ENCODE measurements around the gene RUVBL2.

The RUVBL2 gene

GRCh38 chr19:48959341-48960239 is 34.1 kb upstream of the RUVBL2 start:
- TF ChIP-seq GATA3 (IDR thresholded peaks at IDR 0.05; ENCODE audit: low read depth, low read length) (no peak), GATA2 (IDR thresholded peaks at IDR 0.05; ENCODE audit: low read depth, low read length) (no peak)

GRCh38 chr19:48961051-48961649 is 32.5 kb upstream of the RUVBL2 start:
- no peak for TF ChIP-seq GATA2 (IDR thresholded peaks at IDR 0.05; ENCODE audit: low read depth, low read length)
- TF ChIP-seq GATA3 (IDR thresholded peaks at IDR 0.05; ENCODE audit: low read depth, low read length) = no peak

DNA sequence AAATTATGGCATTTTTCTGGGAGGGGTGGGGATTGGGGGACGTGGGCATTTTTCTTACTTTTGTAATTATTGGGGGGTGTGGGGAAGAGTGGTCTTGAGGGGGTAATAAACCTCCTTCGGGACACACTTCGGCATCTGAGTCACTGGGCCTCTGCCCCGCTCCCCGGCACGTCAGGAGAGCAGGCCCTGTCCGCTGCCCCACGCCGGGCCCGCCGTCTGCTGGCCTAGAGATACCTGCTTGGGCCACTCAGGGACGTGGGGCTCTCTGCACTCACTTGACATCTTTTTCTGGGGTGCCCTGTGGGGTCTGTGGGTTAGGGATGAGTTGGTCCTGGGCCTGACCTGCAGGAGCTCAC is 32.0 kb upstream of the RUVBL2 start:
- no peak for TF ChIP-seq GATA3 (IDR thresholded peaks at IDR 0.05; ENCODE audit: low read depth, low read length)
- TF ChIP-seq GATA2 (IDR thresholded peaks at IDR 0.05; ENCODE audit: low read depth, low read length) = no peak

DNA sequence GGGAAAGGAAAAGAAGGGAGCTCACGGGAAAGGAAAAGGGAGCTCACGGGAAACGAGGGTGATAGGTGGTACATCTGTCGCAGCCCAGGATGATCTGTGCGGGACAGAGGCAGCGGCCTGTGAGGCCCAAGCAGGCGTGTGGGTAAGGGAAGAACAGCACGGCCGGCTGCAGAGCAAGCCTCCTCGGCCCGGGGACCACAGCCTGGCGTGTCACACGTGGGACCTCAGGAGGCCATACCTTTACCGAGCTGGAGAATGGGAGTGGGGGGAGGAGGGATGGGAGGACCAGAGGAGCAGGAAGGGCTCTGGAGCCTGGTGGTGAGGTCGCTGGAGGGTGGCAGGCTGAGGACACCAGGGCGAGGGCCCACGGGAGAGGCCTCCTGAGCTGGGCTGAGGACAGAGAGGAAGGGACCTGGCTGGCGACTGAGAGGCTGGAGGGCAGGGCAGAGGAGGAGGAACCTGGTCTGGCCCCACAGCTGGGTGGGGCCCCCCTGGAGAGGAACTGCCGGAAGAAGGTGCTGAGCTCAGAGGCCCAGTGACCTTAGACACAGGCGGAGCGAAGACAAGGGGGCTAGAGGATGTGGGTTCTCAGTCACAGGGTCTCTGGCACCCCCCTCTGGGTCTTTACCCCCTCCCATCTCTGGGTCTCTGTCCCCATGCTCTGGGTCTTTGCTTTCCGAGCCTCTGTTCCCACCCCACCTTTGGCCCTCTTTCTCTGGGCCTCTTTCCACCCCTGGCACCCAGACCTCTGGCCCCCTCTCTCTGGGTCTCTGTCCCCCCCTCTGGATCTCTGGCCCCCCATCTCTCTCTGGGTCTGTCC is 31.4 kb upstream of the RUVBL2 start:
- no peak for TF ChIP-seq GATA2 (IDR thresholded peaks at IDR 0.05; ENCODE audit: low read depth, low read length)
- no peak for TF ChIP-seq GATA3 (IDR thresholded peaks at IDR 0.05; ENCODE audit: low read depth, low read length)

DNA sequence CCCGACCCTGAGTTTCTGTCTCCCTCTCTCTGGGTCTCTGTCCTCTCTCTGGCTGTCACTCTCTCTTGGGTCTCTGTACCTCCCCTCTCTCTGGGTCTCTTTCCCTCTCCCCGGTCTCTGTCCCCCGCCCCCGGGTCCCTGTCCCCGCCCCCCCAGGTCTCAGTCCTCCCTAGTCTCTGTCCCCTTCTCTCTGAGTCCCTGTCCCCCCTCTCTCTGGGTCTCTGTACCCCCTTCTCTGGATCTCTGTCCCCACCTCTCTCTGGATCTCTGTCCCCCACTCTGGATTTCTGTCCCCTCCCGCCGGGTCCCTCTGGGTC is 30.9 kb upstream of the RUVBL2 start:
- TF ChIP-seq GATA3 (IDR thresholded peaks at IDR 0.05; ENCODE audit: low read depth, low read length) = no peak
- TF ChIP-seq GATA2 (IDR thresholded peaks at IDR 0.05; ENCODE audit: low read depth, low read length) = no peak

DNA sequence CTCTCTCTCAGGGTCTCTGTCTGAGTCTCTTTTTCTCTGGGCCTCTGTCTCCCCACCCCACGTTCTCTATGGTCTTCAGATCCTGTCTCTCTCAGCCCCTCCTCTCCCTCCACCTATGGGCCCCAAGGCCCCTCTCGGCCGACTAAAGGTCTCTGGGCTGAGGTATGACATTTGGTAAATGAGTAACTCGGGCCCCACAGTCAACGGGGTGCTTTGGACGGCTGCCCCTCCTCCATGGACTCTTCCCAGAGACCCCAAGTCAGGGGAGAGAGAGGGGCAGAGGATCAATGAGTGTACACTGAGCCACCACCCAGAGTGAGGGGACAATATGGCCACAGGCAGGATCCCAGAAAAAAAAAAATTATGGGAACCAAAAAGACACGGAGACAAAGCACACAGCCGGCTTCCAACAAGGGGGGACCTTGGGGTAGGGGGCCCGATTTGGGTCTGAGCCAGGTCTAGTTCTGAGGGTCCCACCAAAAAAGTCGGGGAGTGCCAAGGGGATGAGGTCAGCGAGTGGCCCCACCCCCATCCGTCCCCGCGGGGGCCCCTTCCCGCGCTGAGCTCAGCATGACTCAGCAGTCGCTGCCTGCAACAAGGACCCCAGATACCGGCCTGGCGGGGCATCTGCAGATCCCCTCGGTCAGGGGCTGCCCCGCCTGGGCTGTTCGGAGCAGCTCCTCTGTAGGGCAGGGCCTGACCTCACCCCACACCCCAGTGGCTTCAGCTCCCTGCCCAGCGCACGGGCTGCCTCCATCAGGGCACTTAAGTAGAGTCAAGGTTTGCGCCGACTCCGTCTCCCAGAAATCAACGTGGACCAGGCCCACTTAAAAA is 30.1 kb upstream of the RUVBL2 start:
- no peak for TF ChIP-seq GATA2 (IDR thresholded peaks at IDR 0.05; ENCODE audit: low read depth, low read length)
- TF ChIP-seq GATA3 (IDR thresholded peaks at IDR 0.05; ENCODE audit: low read depth, low read length) = no peak

DNA sequence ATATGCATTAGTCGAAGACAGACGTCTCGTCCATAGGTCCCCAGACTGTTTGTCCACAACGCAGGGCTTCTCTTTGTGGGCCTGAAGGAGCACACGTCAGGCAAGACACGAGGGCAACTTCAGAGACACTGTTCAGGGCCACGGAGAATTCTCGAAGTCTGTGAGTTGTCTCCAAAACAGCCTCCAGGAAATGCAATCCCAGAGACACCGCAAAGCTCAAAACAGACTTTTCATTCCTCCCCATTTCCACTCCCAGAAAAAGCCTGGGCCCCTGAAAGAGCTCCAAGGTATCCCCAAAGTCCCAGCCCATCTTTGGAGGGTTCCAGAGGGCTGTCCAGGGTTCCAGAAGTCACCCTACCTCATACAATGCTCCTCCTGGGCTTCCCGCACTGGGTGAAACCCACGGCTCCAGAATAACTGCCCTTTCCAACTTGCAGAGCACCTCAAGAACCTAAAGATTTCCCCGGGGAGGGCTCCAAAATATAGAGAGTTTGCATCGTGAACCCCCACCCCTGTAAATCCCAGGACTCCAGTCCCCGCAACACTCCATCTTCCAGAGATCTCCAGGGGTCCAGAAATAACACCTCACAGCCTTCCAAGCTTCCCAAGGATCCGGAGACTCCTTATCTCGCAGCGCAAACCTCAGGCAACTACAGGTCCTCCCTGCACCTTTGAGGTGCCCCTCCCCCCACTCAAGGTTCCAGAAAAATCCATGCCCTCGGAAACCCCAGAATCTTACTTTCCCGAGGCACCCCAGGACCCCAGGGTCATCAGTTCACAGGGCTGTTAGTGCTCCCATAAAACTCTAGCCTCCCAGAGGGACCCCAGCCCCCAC is 29.3 kb upstream of the RUVBL2 start:
- no peak for TF ChIP-seq GATA3 (IDR thresholded peaks at IDR 0.05; ENCODE audit: low read depth, low read length)
- TF ChIP-seq GATA2 (IDR thresholded peaks at IDR 0.05; ENCODE audit: low read depth, low read length) = no peak

DNA sequence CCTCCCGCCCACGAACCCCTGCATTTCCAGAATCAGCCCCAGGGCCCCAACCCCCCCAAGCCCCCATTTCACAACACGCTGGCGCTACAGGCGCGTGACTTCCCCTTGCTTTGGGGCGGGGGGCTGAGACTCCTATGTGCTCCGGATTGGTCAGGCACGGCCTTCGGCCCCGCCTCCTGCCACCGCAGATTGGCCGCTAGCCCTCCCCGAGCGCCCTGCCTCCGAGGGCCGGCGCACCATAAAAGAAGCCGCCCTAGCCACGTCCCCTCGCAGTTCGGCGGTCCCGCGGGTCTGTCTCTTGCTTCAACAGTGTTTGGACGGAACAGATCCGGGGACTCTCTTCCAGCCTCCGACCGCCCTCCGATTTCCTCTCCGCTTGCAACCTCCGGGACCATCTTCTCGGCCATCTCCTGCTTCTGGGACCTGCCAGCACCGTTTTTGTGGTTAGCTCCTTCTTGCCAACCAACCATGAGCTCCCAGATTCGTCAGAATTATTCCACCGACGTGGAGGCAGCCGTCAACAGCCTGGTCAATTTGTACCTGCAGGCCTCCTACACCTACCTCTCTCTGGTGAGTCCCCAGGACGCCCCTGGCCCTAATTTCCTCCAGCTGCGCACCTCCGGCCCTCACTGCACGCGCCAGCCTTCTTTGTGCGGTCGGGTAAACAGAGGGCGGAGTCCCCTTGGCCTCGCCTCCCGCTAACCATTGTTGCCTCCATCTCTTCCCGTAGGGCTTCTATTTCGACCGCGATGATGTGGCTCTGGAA is 28.5 kb upstream of the RUVBL2 start, which contains the start of gene FTL:
Gene FTL, plus strand, starts transcription at position 270 of the 766 bp plus-strand sequence. Its CDS starts 199 bp downstream, at position 469.
- TF ChIP-seq GATA2 (IDR thresholded peaks at IDR 0.05; ENCODE audit: low read depth, low read length) (no peak), GATA3 (IDR thresholded peaks at IDR 0.05; ENCODE audit: low read depth, low read length) (no peak)

DNA sequence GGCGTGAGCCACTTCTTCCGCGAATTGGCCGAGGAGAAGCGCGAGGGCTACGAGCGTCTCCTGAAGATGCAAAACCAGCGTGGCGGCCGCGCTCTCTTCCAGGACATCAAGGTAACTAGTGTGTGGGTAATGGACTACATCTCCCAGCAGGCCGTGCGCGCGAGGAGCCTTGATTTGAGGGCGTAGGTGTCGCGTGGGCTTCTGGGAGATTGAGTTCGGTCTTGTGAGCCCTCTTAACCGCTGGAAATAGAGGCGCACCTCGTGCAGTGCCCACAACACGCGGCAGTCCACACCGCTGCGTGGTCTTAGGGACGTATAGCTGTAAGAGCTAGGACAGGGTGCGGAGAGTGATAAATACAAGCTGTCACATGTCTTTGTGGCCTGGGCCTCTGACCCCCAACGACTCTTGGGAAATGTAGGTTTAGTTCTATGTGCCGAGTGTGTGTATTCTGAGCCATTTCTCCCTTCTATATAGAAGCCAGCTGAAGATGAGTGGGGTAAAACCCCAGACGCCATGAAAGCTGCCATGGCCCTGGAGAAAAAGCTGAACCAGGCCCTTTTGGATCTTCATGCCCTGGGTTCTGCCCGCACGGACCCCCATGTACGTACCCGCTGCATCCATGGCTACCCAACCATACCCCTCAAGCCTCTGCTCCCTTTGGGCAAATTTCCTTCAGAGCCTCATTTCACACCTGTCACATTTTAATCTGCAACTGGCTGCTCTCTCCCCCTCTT is 27.7 kb upstream of the RUVBL2 start:
- TF ChIP-seq GATA3 (IDR thresholded peaks at IDR 0.05; ENCODE audit: low read depth, low read length) = no peak
- no peak for TF ChIP-seq GATA2 (IDR thresholded peaks at IDR 0.05; ENCODE audit: low read depth, low read length)

DNA sequence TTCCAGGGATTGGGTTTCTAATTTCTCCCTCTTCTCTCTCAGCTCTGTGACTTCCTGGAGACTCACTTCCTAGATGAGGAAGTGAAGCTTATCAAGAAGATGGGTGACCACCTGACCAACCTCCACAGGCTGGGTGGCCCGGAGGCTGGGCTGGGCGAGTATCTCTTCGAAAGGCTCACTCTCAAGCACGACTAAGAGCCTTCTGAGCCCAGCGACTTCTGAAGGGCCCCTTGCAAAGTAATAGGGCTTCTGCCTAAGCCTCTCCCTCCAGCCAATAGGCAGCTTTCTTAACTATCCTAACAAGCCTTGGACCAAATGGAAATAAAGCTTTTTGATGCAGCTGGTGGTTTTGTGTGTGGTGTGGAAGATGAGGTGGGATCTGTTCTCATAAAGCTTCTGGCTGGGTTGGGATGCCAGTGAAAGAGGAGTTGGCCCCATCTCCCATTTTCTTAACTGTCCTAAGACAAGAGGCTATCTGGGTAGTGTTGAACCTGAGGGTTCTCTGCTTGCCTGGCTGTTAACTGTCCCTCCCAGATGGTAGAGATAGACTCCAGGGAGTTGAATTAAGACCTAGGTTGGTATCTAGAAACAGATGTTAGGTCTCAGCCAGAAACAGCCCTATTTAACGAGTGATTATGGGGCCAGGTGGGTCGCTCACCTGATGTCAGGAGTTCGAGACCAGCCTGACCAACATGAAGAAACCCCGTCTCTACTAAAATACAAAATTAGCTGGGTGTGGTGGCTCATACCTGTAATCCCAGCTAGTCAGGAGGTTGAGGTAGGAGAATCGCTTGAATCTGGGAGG is 26.9 kb upstream of the RUVBL2 start:
- TF ChIP-seq GATA2 (IDR thresholded peaks at IDR 0.05; ENCODE audit: low read depth, low read length) (no peak), GATA3 (IDR thresholded peaks at IDR 0.05; ENCODE audit: low read depth, low read length) (no peak)
